K562 (cell line): Measurements from ENCODE around the gene HMGA1. TPM values are rescaled to one million over a fixed set of nuclear protein-coding genes. Genes with fewer than 3 reads are reported as not detected.
A peak's percentile ranks its signal among the peaks of the same experiment; 100 is the strongest.

Experiments used
- ATAC-seq: fragments of 200-7000 bp; cut with Tn5 transposase; 3 replicates; pipeline ENCODE4 v1.9.1; 2020; ENCODE audit warnings: moderate library complexity
- BruUV-seq: library from RNA; stranded (reverse); fragments of 400-500 nt; replicated peaks from 2 replicates; lab custom pipeline; 2021; lab: Mats Ljungman, UMichigan
- CTCF ChIA-PET: fragments of 300-600 bp; formaldehyde crosslinking; extraction: SDS; loops from one replicate; lab custom pipeline; 2021; ENCODE audit warnings: low intra/inter-chr PET ratio; lab: Yijun Ruan, JAX
- POLR2A ChIA-PET: fragments of 300-600, 350-650 bp; sonication (Branson Sonifier 250); formaldehyde crosslinking; extraction: SDS; loops from one replicate; lab custom pipeline; 2021; ENCODE audit warnings: antibody characterized with exemption, inconsistent platforms; lab: Yijun Ruan, JAX
- DNase-seq, 4 experiments: peaks; one replicate each; pipeline versions ENCODE4 v3.0.0 to v3.0.0-alpha.2; 2011 to 2018; ENCODE audit warnings: low spot score in 3 of 4, mixed read lengths in 3 of 4; ENCODE audit errors: extremely low read depth in 1 of 4
- FAIRE-seq: peaks from 2 replicates; lab custom pipeline; 2011; peaks lifted over from hg19 to GRCh38; lab: Jason Lieb, UNC
- H2AFZ ChIP-seq: 2 replicates; pipeline ENCODE4 v1.6.0; 2011; ENCODE audit warnings: low read depth, low read length, control low read depth, inconsistent platforms
- H3K27ac ChIP-seq: fragments of 200-600 bp; 3 replicates; pipeline ENCODE4 v1.8.0; 2011; ENCODE audit warnings: low read depth, mild to moderate bottlenecking, control low read depth, inconsistent platforms, low read length, moderate library complexity, mixed read lengths; ENCODE audit errors: extremely low read depth
- H3K27me3 ChIP-seq, 2 experiments: fragments of 300-600 bp in 1 of 2; 2 replicates in 1 of 2; 3 replicates in 1 of 2; pipeline versions ENCODE4 v1.6.0 to v1.8.0; 2011; ENCODE audit warnings: inconsistent platforms in 2 of 2, low read length in 2 of 2, mild to moderate bottlenecking in 1 of 2, mixed read lengths in 1 of 2, moderate library complexity in 1 of 2; ENCODE audit not compliant: control insufficient read depth in 2 of 2, insufficient read depth in 2 of 2
- H3K36me3 ChIP-seq: fragments of 300-600 bp; 3 replicates; pipeline ENCODE4 v1.8.0; 2011; ENCODE audit warnings: mild to moderate bottlenecking, low read length, inconsistent platforms; ENCODE audit not compliant: control insufficient read depth, insufficient read depth
- H3K4me1 ChIP-seq, 2 experiments: fragments of 200-600 bp in 1 of 2; replicated peaks in 1 of 2; 2 replicates in 1 of 2; 3 replicates in 1 of 2; pipeline versions ENCODE4 v1.5.1 to v1.8.0; 2011; ENCODE audit warnings: inconsistent platforms in 2 of 2, low read length in 2 of 2, mild to moderate bottlenecking in 1 of 2, mixed read lengths in 1 of 2, moderate library complexity in 1 of 2; ENCODE audit not compliant: control insufficient read depth in 2 of 2, insufficient read depth in 2 of 2
- H3K4me2 ChIP-seq: 2 replicates; pipeline ENCODE4 v1.6.1; 2011; ENCODE audit warnings: low read length, control low read depth, inconsistent platforms, mixed read lengths; ENCODE audit not compliant: insufficient read depth
- H3K4me3 ChIP-seq: fragments of 200-600 bp; sonication (generic), shearing (Covaris generic); 2 replicates; pipeline ENCODE4 v1.5.1; 2016; ENCODE audit warnings: control low read depth, inconsistent platforms
- H3K79me2 ChIP-seq: fragments of 200-600 bp; 3 replicates; pipeline ENCODE4 v1.8.0; 2011; ENCODE audit warnings: low read length, inconsistent platforms; ENCODE audit not compliant: control insufficient read depth, insufficient read depth
- H3K9ac ChIP-seq, 2 experiments: 2 replicates each; pipeline versions ENCODE4 v1.6.0 to v1.6.1; 2011; ENCODE audit warnings: low read depth in 2 of 2, low read length in 2 of 2, control low read depth in 1 of 2, inconsistent platforms in 1 of 2, mild to moderate bottlenecking in 1 of 2, mixed read lengths in 1 of 2; ENCODE audit not compliant: insufficient read depth in 1 of 2
- H3K9me1 ChIP-seq: one replicate; pipeline ENCODE4 v1.6.0; 2011; ENCODE audit warnings: inconsistent platforms, mild to moderate bottlenecking, low read length, moderate library complexity; ENCODE audit not compliant: control insufficient read depth, insufficient read depth
- H3K9me3 ChIP-seq: replicated peaks from 2 replicates; pipeline ENCODE4 v1.5.1; 2011; ENCODE audit warnings: low read depth, low read length, inconsistent platforms; ENCODE audit not compliant: control insufficient read depth, insufficient read depth
- H4K20me1 ChIP-seq: replicated peaks from 2 replicates; pipeline ENCODE4 v1.6.1; 2011; ENCODE audit warnings: low read length, inconsistent platforms, mixed read lengths; ENCODE audit not compliant: control insufficient read depth, insufficient read depth
- NFYB ChIP-seq: IDR thresholded peaks from 2 replicates; pipeline ENCODE4 v1.6.1; 2011; ENCODE audit warnings: mild to moderate bottlenecking, moderate library complexity; ENCODE audit not compliant: insufficient read length; ENCODE audit errors: extremely low read depth
- NR2C1 ChIP-seq, 2 experiments: fragments of 450-650 bp; IDR thresholded peaks; 2 replicates each; pipeline ENCODE4 v1.6.1; 2017; ENCODE audit warnings: mild to moderate bottlenecking in 2 of 2, antibody characterized with exemption in 1 of 2, inconsistent platforms in 1 of 2, missing compliant biosample characterization in 1 of 2, missing genetic modification characterization in 1 of 2
- RAD21 ChIP-seq, 2 experiments: fragments of 250-450 bp in 1 of 2; fragments of 450-650 bp in 1 of 2; sonication (Bioruptor Pico) in 1 of 2; formaldehyde crosslinking in 1 of 2; IDR thresholded peaks in 1 of 2; conservative IDR thresholded peaks in 1 of 2; 2 replicates each; pipeline versions ENCODE4 v1.4.0 to v1.8.0; 2020 to 2022; ENCODE audit warnings: mild to moderate bottlenecking in 2 of 2, moderate library complexity in 1 of 2
- WGBS: fragments of 100-300 bp; shearing (Covaris generic); methylation state at CpG from one replicate; pipeline ENCODE4 v1.1.6; 2016; ENCODE audit warnings: low coverage, mixed read lengths; ENCODE audit not compliant: insufficient coverage; ENCODE audit errors: missing lambda C conversion rate; 5-methylcytosine and 5-hydroxymethylcytosine counted together
- in situ Hi-C: fragments of 300-500 bp; cut with MboI; formaldehyde crosslinking; loops from 4 replicates; pipeline ENCODE4 v1.15.0; 2018; ENCODE audit warnings: inconsistent platforms, mixed read lengths
- intact Hi-C: fragments of 100-400 bp; cut with micrococcal nuclease; formaldehyde crosslinking; loops from 2 replicates; pipeline ENCODE4 v1.14.2; 2022
- polyA plus RNA-seq, 8 experiments: library from polyadenylated mRNA; depleted of rRNA in 4 of 8; stranded (reverse) in 5 of 8; unstranded in 3 of 8; fragments of >200 nt; fragmentation: Nextera tagmentation in 2 of 8; fragmentation: Illumina TruSeq in 1 of 8; extraction: Ambion mirVana in 2 of 8; extraction: Trizol in 1 of 8; gene quantifications; 2 replicates each; pipeline versions ENCODE4 v1.2.1 to v1.2.3, GENCODE V29; 2011 to 2014; ENCODE audit warnings: inconsistent platforms in 1 of 8, missing spikeins in 1 of 8
- total RNA-seq, 7 experiments: library from RNA; depleted of rRNA in 6 of 7; stranded (reverse); fragments of >200 nt in 6 of 7; fragmentation: Illumina TruSeq in 2 of 7; extraction: Trizol in 2 of 7; gene quantifications; 2 replicates each; pipeline versions ENCODE4 v1.2.1 to v1.2.3, GENCODE V29; 2011 to 2021; ENCODE audit warnings: low replicate concordance in 1 of 7
- TF ChIP-seq, protein P1 (sequence below), 2 experiments: fragments of 450-650 bp in 1 of 2; sonication (generic) in 1 of 2; formaldehyde crosslinking in 1 of 2; IDR thresholded peaks in 1 of 2; conservative IDR thresholded peaks in 1 of 2; 2 replicates each; pipeline versions ENCODE4 v1.6.1 to v1.8.1; 2016 to 2023; ENCODE audit warnings: mild to moderate bottlenecking in 2 of 2, moderate library complexity in 2 of 2, inconsistent platforms in 1 of 2, missing genetic modification reagents in 1 of 2

HMGA1 gene
- total and polyA plus RNA-seq, 9 of the 15 experiments (the other 6 are each of a cell fraction or from before 2014, with no cell fraction given), result 27.8 to 1,947 (median 594) TPM

GRCh38 chr6:34201455-34202107 is 35.1 kb upstream of the HMGA1 start:
- no peak for ATAC-seq
- peaks cover 2% of the 10 kb centered on the region; the same call in 1 of the 2 replicates for H3K9me3 ChIP-seq
- no peak overlapping the region for H3K4me3 ChIP-seq
- DNase-seq, result no peak
- WGBS, result 85% methylated on average over 4 of the region's 4 CpGs
- POLR2A ChIA-PET, result interaction anchor here (0.6 to 1.5 kb wide), 7 partner anchors 11 to 919 kb away, joined by 3 to 6 read pairs (median 4); partner anchors contain the start of genes HMGA1 and SMIM29
- H2AFZ ChIP-seq, result peak overlapping the region; percentile 66
- no peak overlapping the region for H3K4me2 ChIP-seq
- no peaks in the 10 kb centered on the region for H3K27me3 ChIP-seq
- H4K20me1 ChIP-seq, result no peaks in the 10 kb centered on the region
- TF ChIP-seq, protein P1, sequence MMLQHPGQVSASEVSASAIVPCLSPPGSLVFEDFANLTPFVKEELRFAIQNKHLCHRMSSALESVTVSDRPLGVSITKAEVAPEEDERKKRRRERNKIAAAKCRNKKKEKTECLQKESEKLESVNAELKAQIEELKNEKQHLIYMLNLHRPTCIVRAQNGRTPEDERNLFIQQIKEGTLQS (IDR thresholded peaks at IDR 0.05), result peak; percentile 74
- TF ChIP-seq, protein P1 (CRISPR knock-in tag; conservative IDR thresholded peaks at IDR 0.05), result no peak
- TF ChIP-seq RAD21 (CRISPR knock-in tag; conservative IDR thresholded peaks at IDR 0.05 in 1 of 2, IDR thresholded peaks at IDR 0.05 in 1 of 2) (no peak), NR2C1 (IDR thresholded peaks at IDR 0.05) (no peak), NR2C1 (tag; IDR thresholded peaks at IDR 0.05) (no peak), NFYB (no peak)
- TF ChIP-seq, all 486 proteins: peak for 1
- Histone ChIP-seq H3K9me1 (no peaks in the 10 kb centered on the region), H3K27ac (no peak overlapping the region), H3K79me2 (no peaks in the 10 kb centered on the region), H3K36me3 (no peaks in the 10 kb centered on the region), H3K9ac (no peak overlapping the region), H3K4me1 (peaks cover 7 to 21% of the 10 kb centered on the region in 2 experiments; a peak in 4 of 5 replicates)
- no TSS peak for BruUV-seq
- FAIRE-seq, result no peak
- CTCF ChIA-PET, result interaction anchor here (1.0 kb wide), 1 partner anchor 37 kb away, joined by 3 read pairs; no protein-coding TSS in a partner anchor
- in situ Hi-C loops, result no loop called here
- intact Hi-C loops, result no loop called here
